Transverse colon (tissue), 4 donors: ENCODE data around the gene TULP3. TPM values are rescaled to one million over a fixed set of nuclear protein-coding genes. Genes with fewer than 3 reads are reported as not detected.

ENCODE experiments used
- DNase-seq: peaks from one replicate; pipeline ENCODE4 v3.0.0-alpha.2; 2019
- H3K27ac ChIP-seq, 4 donors: fragments of 200-600 bp; sonication (generic); 2 replicates each; pipeline ENCODE4 v1.5.1; 2016 to 2018; ENCODE audit warnings: inconsistent platforms in 4 of 4
- H3K27me3 ChIP-seq: fragments of 200-600 bp; sonication (generic); 2 replicates; pipeline ENCODE4 v1.5.1; 2017; ENCODE audit warnings: inconsistent platforms
- H3K36me3 ChIP-seq, 4 donors: fragments of 200-600 bp; sonication (generic); 2 replicates each; pipeline ENCODE4 v1.5.1; 2017 to 2019; ENCODE audit warnings: inconsistent platforms in 4 of 4
- H3K4me1 ChIP-seq, 4 donors: fragments of 200-600 bp; sonication (generic); 2 replicates each; pipeline ENCODE4 v1.5.1; 2017 to 2020; ENCODE audit warnings: inconsistent platforms in 4 of 4
- H3K4me3 ChIP-seq, 4 donors: fragments of 200-600 bp; sonication (generic); 1 replicate in 1 of 4; 2 replicates in 3 of 4; pipeline versions ENCODE4 v1.5.1 to v1.6.1; 2017 to 2019; ENCODE audit warnings: inconsistent platforms in 4 of 4
- H3K9me3 ChIP-seq, 2 donors: fragments of 200-600 bp; sonication (generic); 2 replicates each; pipeline ENCODE4 v1.5.1; 2017 to 2019; ENCODE audit warnings: inconsistent platforms in 2 of 2
- EP300 ChIP-seq: sonication (generic); formaldehyde crosslinking; IDR thresholded peaks from one replicate; pipeline ENCODE4 v1.6.1; 2017; ENCODE audit warnings: antibody characterized with exemption, low read depth
- POLR2A ChIP-seq: fragments of 450-650 bp; IDR thresholded peaks from one replicate; pipeline ENCODE4 v1.6.1; 2016; ENCODE audit warnings: antibody characterized with exemption, mild to moderate bottlenecking, moderate library complexity
- POLR2AphosphoS5 ChIP-seq, 3 donors: sonication (generic); formaldehyde crosslinking; IDR thresholded peaks; one replicate each; pipeline ENCODE4 v1.6.1; 2016; ENCODE audit warnings: antibody characterized with exemption in 3 of 3
- WGBS, 2 donors: methylation state at CpG; one replicate each; pipeline ENCODE4 v1.1.5; 2018; ENCODE audit warnings: low coverage in 1 of 2; 5-methylcytosine and 5-hydroxymethylcytosine counted together
- in situ Hi-C, 4 donors: fragments of 200-750 bp; cut with MboI; loops; one replicate each; pipeline versions ENCODE4 v1.15.0 to v1.15.1; 2017; ENCODE audit warnings: low sequenced_read_pairs in 3 of 4, low pct_ligation_motif_present in 1 of 4, low pct_unique_long_range_greater_than_20kb in 1 of 4
- intact Hi-C: fragments of 100-400 bp; cut with DNase I; formaldehyde crosslinking; loops from one replicate; pipeline ENCODE4 v1.15.1; 2023; ENCODE audit warnings: low total_unique reads
- total RNA-seq, 4 donors: library from RNA; depleted of rRNA; stranded (reverse); fragments of >200 nt; gene quantifications; one replicate each; pipeline ENCODE4 v1.1.0, GENCODE V29; 2016
- TF ChIP-seq, protein P1 (sequence below), 5 experiments: fragments of 200-600 bp in 3 of 5; fragments of 450-650 bp in 2 of 5; sonication (generic) in 3 of 5; IDR thresholded peaks; 1 replicate in 2 of 5; 2 replicates in 3 of 5; pipeline ENCODE4 v1.5.1; 2016 to 2017; ENCODE audit warnings: antibody characterized with exemption in 5 of 5, inconsistent platforms in 3 of 5, mild to moderate bottlenecking in 2 of 5, moderate library complexity in 1 of 5

Gene TULP3
- total RNA-seq, 4 donors from 2014 or later: 7.4 to 21.3 (median 16.9) TPM

DNA sequence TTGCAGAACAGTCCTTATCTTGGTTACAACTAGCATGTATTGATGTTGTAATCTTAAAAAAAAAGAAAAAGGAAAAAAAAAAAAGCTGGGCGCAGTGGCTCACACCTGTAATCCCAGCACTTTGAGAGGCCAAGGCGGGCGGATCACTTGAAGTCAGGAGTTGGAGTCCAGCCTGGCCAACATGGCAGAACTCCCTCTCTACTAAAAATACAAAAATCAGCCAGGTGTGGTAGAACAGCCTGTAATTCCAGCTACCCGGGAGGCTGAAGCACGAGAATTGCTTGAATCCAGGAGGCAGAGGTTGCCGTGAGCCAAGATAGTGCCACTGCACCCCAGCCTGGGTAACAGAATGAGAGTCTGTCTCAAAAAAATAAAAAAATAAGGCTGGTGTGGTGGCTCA lies 42.9 kb downstream of the TULP3 start:
- Histone ChIP-seq H3K4me3 (no peak overlapping the region), H3K27ac (no peak overlapping the region), H3K36me3 (peaks cover 0 to 51% (median 13%) of the 10 kb centered on the region in 4 donors), H3K4me1 (no peaks in the 10 kb centered on the region), H3K9me3 (no peaks in the 10 kb centered on the region), H3K27me3 (no peaks in the 10 kb centered on the region)
- in situ Hi-C loops: no loop called here
- 96 to 100% methylated on average over 3 to 6 of the region's 6 CpGs for WGBS, 2 donors
- DNase-seq: no peak
- TF ChIP-seq, protein P1, sequence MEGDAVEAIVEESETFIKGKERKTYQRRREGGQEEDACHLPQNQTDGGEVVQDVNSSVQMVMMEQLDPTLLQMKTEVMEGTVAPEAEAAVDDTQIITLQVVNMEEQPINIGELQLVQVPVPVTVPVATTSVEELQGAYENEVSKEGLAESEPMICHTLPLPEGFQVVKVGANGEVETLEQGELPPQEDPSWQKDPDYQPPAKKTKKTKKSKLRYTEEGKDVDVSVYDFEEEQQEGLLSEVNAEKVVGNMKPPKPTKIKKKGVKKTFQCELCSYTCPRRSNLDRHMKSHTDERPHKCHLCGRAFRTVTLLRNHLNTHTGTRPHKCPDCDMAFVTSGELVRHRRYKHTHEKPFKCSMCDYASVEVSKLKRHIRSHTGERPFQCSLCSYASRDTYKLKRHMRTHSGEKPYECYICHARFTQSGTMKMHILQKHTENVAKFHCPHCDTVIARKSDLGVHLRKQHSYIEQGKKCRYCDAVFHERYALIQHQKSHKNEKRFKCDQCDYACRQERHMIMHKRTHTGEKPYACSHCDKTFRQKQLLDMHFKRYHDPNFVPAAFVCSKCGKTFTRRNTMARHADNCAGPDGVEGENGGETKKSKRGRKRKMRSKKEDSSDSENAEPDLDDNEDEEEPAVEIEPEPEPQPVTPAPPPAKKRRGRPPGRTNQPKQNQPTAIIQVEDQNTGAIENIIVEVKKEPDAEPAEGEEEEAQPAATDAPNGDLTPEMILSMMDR (IDR thresholded peaks at IDR 0.05): no peak
- no peak for TF ChIP-seq EP300
- TF ChIP-seq POLR2A: no peak
- no peak for TF ChIP-seq POLR2AphosphoS5 (IDR thresholded peaks at IDR 0.05)
- intact Hi-C loops: no loop called here

DNA sequence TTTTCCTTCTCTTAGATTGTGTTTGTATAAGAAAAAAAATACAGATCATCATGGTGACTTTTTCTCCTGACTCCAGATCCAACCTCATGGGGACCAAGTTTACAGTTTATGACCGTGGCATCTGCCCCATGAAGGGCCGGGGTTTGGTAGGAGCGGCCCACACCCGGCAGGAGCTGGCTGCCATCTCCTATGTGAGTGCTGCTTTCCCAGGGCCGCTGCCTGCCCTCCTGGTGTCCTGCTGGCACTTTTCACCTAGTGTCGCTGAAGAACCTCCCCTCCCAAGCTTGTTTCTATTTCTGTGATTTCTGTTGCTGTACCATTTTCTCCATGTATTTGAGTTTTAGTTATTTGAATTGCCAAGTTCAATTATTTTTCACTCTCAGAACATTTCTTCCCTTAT lies 43.7 kb downstream of the TULP3 start:
- Histone ChIP-seq H3K4me1 (no peaks in the 10 kb centered on the region), H3K9me3 (no peaks in the 10 kb centered on the region), H3K4me3 (no peak overlapping the region), H3K27me3 (no peaks in the 10 kb centered on the region), H3K27ac (no peak overlapping the region), H3K36me3 (peaks cover 0 to 59% (median 16%) of the 10 kb centered on the region in 4 donors)
- no peak for DNase-seq
- in situ Hi-C loops: no loop called here
- TF ChIP-seq, protein P1 (IDR thresholded peaks at IDR 0.05): no peak
- TF ChIP-seq EP300 (no peak), POLR2A (no peak), POLR2AphosphoS5 (IDR thresholded peaks at IDR 0.05) (no peak)
- intact Hi-C loops: no loop called here
- whole genome bisulfite sequencing, 2 donors: 92 to 100% methylated on average over 2 to 6 of the region's 6 CpGs

GRCh38 chr12:2936301-2936700 lies 45.6 kb downstream of the TULP3 start:
- Histone ChIP-seq H3K36me3 (peaks cover 0 to 48% (median 14%) of the 10 kb centered on the region in 4 donors), H3K9me3 (no peaks in the 10 kb centered on the region), H3K27ac (no peak overlapping the region), H3K4me3 (no peak overlapping the region), H3K4me1 (no peaks in the 10 kb centered on the region), H3K27me3 (no peaks in the 10 kb centered on the region)
- 92 to 100% methylated on average over 10 to 11 of the region's 11 CpGs for WGBS, 2 donors
- in situ Hi-C loops: no loop called here
- intact Hi-C loops: no loop called here
- DNase-seq: no peak
- TF ChIP-seq POLR2AphosphoS5 (IDR thresholded peaks at IDR 0.05): no peak
- TF ChIP-seq, protein P1 (IDR thresholded peaks at IDR 0.05): no peak
- TF ChIP-seq EP300: no peak
- TF ChIP-seq POLR2A: no peak

- 73 to 84% methylated on average over 3 of the region's 3 CpGs for WGBS, 2 donors
- Histone ChIP-seq H3K4me1 (no peaks in the 10 kb centered on the region), H3K27me3 (no peaks in the 10 kb centered on the region), H3K36me3 (peaks cover 0 to 36% (median 13%) of the 10 kb centered on the region in 4 donors), H3K9me3 (no peaks in the 10 kb centered on the region), H3K27ac (no peak overlapping the region), H3K4me3 (no peak overlapping the region)
- TF ChIP-seq POLR2AphosphoS5 (IDR thresholded peaks at IDR 0.05) (no peak), POLR2A (no peak), EP300 (no peak)
- TF ChIP-seq, protein P1 (IDR thresholded peaks at IDR 0.05): no peak
- in situ Hi-C loops (no loop called here), intact Hi-C loops (no loop called here)
- no peak for DNase-seq
Measured at GRCh38 chr12:2937500-2937899, 46.8 kb downstream of the TULP3 start.
